NB4 (cell line): ENCODE results near the gene PCDHGB7.
"Not testable (repeated sequence)": the region's sequence is repeated elsewhere in the genome, so short reads cannot be mapped to it uniquely, and the experiment has no call there.

Source experiments
- DNase-seq: peaks from one replicate; pipeline ENCODE4 v3.0.0; 2010; ENCODE audit warnings: low read depth
- H3K4me3 ChIP-seq: one replicate; pipeline ENCODE4 v1.5.1; 2011; ENCODE audit warnings: mild to moderate bottlenecking, low read depth, low read length, moderate library complexity
- MAX ChIP-seq: IDR thresholded peaks from 2 replicates; pipeline ENCODE4 v1.6.1; 2011; ENCODE audit warnings: low read depth, low read length
- MYC ChIP-seq: IDR thresholded peaks from 2 replicates; pipeline ENCODE4 v1.6.1; 2011; ENCODE audit warnings: low read depth, low read length
- POLR2A ChIP-seq: IDR thresholded peaks from 2 replicates; pipeline ENCODE4 v1.6.1; 2011; ENCODE audit warnings: mild to moderate bottlenecking; ENCODE audit not compliant: insufficient read length; ENCODE audit errors: extremely low read depth
- TF ChIP-seq, protein P1 (sequence below): IDR thresholded peaks from one replicate; pipeline ENCODE4 v1.5.1; 2012; ENCODE audit warnings: low read depth, low read length

PCDHGB7 gene

GRCh38 chr5:141409598-141410306 is 7.7 kb upstream of the PCDHGB7 start:
- TF ChIP-seq MYC: no peak
- TF ChIP-seq MAX: no peak
- TF ChIP-seq POLR2A: no peak
- TF ChIP-seq, protein P1, sequence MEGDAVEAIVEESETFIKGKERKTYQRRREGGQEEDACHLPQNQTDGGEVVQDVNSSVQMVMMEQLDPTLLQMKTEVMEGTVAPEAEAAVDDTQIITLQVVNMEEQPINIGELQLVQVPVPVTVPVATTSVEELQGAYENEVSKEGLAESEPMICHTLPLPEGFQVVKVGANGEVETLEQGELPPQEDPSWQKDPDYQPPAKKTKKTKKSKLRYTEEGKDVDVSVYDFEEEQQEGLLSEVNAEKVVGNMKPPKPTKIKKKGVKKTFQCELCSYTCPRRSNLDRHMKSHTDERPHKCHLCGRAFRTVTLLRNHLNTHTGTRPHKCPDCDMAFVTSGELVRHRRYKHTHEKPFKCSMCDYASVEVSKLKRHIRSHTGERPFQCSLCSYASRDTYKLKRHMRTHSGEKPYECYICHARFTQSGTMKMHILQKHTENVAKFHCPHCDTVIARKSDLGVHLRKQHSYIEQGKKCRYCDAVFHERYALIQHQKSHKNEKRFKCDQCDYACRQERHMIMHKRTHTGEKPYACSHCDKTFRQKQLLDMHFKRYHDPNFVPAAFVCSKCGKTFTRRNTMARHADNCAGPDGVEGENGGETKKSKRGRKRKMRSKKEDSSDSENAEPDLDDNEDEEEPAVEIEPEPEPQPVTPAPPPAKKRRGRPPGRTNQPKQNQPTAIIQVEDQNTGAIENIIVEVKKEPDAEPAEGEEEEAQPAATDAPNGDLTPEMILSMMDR: no peak
- DNase-seq: no peak
- no peak overlapping the region for H3K4me3 ChIP-seq

DNA sequence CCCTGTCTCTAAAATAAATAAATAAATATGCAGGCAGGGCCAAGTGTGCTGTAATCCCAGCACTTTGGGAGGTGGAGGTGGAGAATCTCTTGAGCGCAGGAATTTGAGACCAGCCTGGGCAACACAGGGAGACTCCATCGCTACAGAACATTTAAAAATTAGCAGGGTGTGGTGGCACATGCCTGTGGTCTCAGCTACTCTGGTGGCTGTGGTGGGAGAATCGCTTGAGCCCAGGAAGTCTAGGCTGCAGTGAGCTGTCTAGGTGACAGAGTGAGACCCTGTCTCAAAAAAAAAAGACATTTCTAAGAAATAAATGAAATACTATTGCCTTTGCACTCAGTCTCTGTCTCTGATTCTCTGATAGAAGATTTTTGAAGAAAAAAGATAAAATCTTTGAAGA is 5.9 kb upstream of the PCDHGB7 start:
- DNase-seq: no peak
- TF ChIP-seq MYC (no peak), POLR2A (no peak), MAX (no peak)
- TF ChIP-seq, protein P1: no peak
- no peak overlapping the region for H3K4me3 ChIP-seq

DNA sequence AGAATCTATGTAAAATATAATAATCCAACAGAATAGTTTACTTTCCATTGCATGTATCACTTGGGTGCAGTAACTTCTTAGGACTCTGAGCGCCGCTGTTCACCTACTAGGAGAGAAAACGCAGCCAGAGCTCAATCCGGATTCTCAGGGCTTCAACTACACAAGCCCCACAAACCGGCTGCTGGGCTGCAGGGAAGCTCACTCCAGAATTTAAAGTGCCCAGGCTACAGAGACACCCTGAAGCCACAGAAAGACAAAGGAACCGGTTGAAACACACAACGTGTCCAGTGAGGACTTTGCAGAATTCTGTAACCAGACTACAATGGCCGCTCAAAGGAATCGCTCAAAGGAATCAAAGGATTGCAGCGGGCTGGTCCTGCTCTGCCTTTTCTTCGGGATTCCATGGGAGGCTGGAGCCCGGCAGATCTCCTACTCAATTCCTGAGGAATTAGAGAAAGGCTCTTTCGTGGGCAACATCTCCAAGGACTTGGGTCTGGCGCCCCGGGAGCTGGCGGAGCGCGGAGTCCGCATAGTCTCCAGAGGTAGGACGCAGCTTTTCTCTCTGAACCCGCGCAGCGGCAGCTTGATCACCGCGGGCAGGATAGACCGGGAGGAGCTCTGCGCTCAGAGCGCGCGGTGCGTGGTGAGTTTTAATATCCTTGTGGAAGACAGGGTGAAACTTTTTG is 4.5 kb upstream of the PCDHGB7 start, which contains the start of gene PCDHGA10:
PCDHGA10 (plus strand) TSS at position 134 of the 686 bp plus-strand sequence; CDS start at position 323, 189 bp downstream.
- TF ChIP-seq MAX (no peak), POLR2A (no peak), MYC (no peak)
- TF ChIP-seq, protein P1: peak; percentile 85
- peak within 1 kb of the TSS; percentile 64 for H3K4me3 ChIP-seq
- DNase-seq: peak; percentile 82

GRCh38 chr5:141413540-141414069 is 3.9 kb upstream of the PCDHGB7 start:
- TF ChIP-seq MYC: no peak
- no peak for TF ChIP-seq MAX
- TF ChIP-seq, protein P1: no peak
- no peak for TF ChIP-seq POLR2A
- no peak for DNase-seq
- H3K4me3 ChIP-seq: peak overlapping the region; percentile 64

- DNase-seq, H3K4me3 ChIP-seq: not testable (repeated sequence)
Measured at GRCh38 chr5:141414548-141415274, 2.8 kb upstream of the PCDHGB7 start.

DNA sequence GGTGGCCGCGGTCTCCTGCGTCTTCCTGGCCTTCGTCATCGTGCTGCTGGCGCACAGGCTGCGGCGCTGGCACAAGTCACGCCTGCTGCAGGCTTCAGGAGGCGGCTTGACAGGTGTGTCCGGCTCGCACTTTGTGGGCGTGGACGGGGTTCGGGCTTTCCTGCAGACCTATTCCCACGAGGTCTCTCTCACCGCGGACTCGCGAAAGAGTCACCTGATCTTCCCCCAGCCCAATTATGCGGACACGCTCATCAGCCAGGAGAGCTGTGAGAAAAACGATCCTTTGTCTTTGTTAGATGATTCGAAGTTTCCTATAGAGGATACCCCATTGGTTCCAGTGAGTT is 2.2 kb upstream of the PCDHGB7 start:
- not testable (repeated sequence) for DNase-seq, H3K4me3 ChIP-seq
